Cardiac fibroblast (primary cell): Measurements from ENCODE around the gene ZNRF1.

Experiments used
- DNase-seq, 2 donors: peaks; one replicate each; pipeline versions ENCODE4 v3.0.0 to v3.0.0-alpha.2; 2010; ENCODE audit warnings: low read depth in 2 of 2
- H3K4me3 ChIP-seq, 2 donors: replicated peaks in 1 of 2; 1 replicate in 1 of 2; 2 replicates in 1 of 2; pipeline ENCODE4 v1.5.1; 2011; ENCODE audit warnings: low read depth in 2 of 2, low read length in 2 of 2, mild to moderate bottlenecking in 2 of 2, moderate library complexity in 1 of 2
- TF ChIP-seq, protein P1 (sequence below): IDR thresholded peaks from one replicate; pipeline ENCODE4 v1.5.1; 2011; ENCODE audit warnings: low read depth, mild to moderate bottlenecking, low read length, inconsistent platforms

Gene ZNRF1

DNA sequence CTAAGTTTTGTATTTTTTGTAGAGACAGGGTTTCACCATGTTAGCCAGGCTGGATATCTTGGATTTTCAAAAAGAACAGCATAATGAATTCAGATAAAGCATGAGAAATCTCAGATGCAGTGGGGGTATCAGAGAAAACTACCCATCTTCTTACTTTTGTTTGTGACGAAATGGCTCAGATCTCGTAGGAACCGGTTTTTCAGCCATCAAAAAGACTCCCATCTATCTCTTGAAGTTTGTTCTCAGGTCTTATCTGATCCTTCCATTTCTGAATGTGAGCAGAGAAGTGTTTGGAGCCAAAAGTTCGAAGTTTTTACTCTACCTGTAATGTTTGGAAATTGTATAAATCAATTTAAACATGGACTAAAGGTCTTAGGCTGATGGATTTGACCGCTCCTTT, 60.6 kb downstream of the ZNRF1 start:
- H3K4me3 ChIP-seq = no peak overlapping the region
- TF ChIP-seq, protein P1, sequence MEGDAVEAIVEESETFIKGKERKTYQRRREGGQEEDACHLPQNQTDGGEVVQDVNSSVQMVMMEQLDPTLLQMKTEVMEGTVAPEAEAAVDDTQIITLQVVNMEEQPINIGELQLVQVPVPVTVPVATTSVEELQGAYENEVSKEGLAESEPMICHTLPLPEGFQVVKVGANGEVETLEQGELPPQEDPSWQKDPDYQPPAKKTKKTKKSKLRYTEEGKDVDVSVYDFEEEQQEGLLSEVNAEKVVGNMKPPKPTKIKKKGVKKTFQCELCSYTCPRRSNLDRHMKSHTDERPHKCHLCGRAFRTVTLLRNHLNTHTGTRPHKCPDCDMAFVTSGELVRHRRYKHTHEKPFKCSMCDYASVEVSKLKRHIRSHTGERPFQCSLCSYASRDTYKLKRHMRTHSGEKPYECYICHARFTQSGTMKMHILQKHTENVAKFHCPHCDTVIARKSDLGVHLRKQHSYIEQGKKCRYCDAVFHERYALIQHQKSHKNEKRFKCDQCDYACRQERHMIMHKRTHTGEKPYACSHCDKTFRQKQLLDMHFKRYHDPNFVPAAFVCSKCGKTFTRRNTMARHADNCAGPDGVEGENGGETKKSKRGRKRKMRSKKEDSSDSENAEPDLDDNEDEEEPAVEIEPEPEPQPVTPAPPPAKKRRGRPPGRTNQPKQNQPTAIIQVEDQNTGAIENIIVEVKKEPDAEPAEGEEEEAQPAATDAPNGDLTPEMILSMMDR = no peak
- no peak for DNase-seq

DNA sequence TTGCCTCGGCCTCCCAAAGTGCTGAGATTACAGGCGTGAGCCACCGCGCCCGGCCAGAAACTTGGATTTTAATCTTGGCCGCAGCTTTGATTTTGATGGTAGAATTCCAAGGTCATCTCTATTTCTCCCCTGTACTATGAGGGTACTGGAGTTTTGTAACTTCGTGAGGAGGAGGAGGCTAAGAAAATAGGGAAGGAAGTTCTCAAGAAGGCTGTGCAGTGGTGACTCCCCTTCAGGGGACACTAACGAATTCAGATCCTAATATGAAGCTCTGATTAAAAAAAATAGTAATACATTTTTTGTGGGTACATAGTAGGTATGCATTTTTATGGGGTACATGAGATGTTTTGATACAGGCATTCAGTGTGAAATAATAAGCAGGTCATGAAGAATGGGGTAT, 61.9 kb downstream of the ZNRF1 start:
- TF ChIP-seq, protein P1 = no peak
- DNase-seq = no peak
- no peak overlapping the region for H3K4me3 ChIP-seq

DNA sequence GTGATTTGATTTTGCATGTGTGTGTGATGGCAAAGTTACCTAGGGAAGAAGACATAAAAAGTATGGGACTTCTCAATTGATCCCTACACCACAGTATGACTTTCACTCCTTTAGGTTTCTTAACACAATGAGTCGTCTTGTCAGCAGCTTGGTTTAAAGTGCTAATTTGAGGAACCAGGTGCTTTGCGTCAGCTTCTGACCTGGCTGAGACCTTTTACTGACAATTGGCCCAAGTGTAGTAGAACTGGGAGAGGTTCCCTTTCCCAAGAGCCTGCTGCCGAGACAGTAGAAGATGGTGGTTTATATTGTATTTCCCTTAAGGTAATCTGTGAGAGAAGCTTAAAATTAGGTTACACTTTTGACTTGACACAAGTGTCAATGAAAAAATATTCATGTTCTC, 62.8 kb downstream of the ZNRF1 start:
- no peak for DNase-seq
- H3K4me3 ChIP-seq = no peak overlapping the region
- TF ChIP-seq, protein P1 = no peak

DNA sequence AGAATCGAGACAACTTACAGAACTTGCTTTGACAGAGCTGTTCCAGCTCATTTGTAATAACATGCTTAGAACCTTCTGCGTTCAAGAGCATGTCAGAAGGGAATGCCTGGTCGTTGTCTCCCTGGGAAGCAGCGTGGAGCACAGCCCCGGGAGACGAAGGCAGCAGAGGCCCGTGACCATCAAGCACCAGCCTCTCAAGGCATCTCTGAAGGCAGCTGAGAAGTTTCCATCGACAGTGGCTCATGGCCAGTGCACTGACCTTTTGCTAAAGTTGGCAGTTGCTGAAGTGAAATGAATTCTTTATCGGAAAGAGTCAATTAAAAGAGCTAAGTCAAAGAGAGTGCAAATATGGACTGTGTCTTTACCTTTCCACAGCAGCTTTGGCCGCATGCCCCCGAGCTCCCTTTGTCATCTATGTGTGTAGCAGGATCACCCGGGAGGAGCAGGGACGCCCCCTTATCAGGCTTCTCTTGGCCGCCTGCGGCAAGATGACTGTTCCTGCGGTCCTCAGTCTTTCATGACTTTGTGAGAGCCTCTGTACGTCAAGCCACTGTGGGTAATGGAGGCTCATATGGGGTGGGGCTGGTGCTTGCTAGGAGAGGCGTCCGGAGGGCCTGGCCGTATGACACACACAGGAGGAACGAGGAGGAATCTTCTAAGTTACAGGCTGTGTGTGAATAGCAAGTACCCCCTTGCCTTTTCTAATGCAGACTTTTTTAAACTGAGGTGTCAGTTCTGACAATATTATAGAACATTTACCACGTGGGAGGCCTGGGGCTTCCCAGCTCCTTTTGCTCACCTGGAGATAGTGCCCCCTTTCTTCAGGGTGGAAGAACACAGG, 63.5 kb downstream of the ZNRF1 start:
- peak; percentile 47 to 75 for DNase-seq
- TF ChIP-seq, protein P1 = peak; percentile 2
- H3K4me3 ChIP-seq = no peak overlapping the region

DNA sequence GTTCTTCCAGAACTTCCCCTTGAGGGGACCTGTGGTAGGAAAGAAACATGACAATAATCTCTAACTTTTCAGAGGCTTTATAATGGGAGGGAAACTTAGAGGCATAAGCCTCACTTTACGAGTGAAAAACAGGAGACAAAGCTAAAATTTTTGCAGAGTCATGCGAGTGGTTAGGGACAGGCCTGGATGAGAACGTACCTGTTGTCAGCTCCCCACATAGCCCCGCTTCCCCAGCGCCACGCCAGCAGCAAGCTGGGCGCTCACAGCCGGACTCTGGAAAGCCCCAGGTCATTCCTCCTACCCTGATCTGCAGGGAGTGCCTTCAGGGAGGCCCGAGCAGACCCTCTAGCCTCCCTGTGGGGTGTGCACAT, 64.1 kb downstream of the ZNRF1 start:
- TF ChIP-seq, protein P1 = no peak
- H3K4me3 ChIP-seq = no peak overlapping the region

DNA sequence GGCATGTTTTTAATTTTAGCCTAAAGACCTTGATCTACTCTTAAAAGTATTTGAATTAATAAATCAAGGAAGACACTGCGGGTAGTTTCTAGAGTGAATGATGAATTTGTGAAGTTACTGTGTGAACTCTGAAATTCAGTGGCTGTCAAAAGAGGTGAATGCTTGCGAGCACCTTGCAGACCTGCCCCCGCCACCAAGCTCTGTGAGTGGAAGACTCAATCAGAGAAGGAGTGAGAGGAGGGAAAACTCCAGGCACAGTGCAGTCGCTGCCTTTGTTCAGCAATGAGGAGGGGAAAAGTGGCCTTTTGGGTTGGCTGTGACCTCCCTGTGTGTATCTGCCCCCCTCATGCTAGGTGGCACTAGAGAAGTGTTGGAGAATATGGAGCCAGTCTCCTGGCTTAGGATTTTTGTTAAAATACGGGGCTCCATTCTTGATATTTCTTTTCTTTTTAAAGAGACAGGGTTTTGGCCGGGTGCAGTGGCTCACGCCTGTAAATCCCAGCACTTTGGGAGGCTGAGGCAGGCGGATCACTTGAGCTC, 64.8 kb downstream of the ZNRF1 start:
- no peak for DNase-seq
- no peak overlapping the region for H3K4me3 ChIP-seq
- TF ChIP-seq, protein P1 = no peak

More for the DNA sequence above, 64.1 kb downstream of the ZNRF1 start:
- no peak for DNase-seq
